ENCODE data around the gene PLBD1.

The PLBD1 gene

DNA sequence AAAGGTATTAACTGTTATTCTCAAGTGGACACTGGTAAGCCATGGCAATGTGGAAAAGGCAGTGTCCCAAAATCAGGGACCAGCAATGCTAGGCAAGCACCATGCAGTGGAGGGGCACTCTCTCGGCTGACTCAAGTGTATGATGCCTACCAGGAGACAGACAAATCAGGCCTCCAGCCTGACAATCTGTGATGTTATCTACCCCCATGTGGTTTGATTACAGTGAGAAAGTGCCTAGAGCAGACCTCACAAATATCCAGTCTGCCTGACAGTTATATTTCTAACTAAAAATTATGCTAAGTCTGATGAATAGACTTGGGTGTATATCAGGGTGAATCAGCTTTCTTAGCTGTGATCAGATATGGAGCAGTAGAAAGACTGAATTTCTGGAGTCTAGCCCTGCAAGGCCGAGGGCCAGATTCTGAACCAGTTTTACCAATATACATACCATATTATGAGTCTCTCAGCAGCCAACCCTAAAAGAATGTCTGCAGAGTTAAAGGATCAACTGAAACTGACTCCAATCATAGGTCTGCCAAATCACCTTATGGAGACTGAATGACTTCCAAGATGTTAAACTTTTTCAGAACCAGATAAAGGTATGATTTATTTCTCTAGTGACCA is 3.2 kb downstream of the PLBD1 start:
- no peak for DNase-seq (ENCODE audit: low read depth)
- H3K4me3 ChIP-seq (ENCODE audit: low read depth, low read length) = no peak overlapping the region
- TF ChIP-seq MYC (IDR thresholded peaks at IDR 0.05; ENCODE audit: low read depth, low read length) (no peak), POLR2A (IDR thresholded peaks at IDR 0.05; ENCODE audit: extremely low read depth, insufficient read length) (no peak)
- TF ChIP-seq, protein P1, sequence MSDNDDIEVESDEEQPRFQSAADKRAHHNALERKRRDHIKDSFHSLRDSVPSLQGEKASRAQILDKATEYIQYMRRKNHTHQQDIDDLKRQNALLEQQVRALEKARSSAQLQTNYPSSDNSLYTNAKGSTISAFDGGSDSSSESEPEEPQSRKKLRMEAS (IDR thresholded peaks at IDR 0.05; ENCODE audit: low read depth, low read length) = no peak
- TF ChIP-seq, protein P2, sequence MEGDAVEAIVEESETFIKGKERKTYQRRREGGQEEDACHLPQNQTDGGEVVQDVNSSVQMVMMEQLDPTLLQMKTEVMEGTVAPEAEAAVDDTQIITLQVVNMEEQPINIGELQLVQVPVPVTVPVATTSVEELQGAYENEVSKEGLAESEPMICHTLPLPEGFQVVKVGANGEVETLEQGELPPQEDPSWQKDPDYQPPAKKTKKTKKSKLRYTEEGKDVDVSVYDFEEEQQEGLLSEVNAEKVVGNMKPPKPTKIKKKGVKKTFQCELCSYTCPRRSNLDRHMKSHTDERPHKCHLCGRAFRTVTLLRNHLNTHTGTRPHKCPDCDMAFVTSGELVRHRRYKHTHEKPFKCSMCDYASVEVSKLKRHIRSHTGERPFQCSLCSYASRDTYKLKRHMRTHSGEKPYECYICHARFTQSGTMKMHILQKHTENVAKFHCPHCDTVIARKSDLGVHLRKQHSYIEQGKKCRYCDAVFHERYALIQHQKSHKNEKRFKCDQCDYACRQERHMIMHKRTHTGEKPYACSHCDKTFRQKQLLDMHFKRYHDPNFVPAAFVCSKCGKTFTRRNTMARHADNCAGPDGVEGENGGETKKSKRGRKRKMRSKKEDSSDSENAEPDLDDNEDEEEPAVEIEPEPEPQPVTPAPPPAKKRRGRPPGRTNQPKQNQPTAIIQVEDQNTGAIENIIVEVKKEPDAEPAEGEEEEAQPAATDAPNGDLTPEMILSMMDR (IDR thresholded peaks at IDR 0.05; ENCODE audit: low read depth, low read length) = no peak

DNA sequence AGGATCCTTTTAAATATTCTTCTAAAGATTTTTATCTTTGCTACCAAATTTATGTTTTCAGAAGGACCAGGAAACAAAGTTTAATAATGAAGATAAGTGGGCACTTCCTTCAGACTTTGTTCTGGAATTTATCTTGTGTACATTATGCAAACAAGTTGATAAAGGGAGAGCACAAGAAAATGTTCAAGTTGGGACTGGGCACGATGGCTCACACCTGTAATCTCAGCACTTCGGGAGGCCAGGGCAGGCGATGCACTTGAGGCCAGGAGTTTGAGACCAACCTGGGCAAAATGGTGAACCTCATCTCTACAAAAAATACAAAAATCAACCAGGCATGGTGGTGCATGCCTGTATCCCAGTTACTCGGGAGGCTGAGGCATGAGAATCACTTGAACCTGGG is 4.6 kb downstream of the PLBD1 start:
- H3K4me3 ChIP-seq (ENCODE audit: low read depth, low read length) = no peak overlapping the region
- no peak for DNase-seq (ENCODE audit: low read depth)
- no peak for TF ChIP-seq MYC (IDR thresholded peaks at IDR 0.05; ENCODE audit: low read depth, low read length)
- TF ChIP-seq, protein P2 (IDR thresholded peaks at IDR 0.05; ENCODE audit: low read depth, low read length) = no peak
- no peak for TF ChIP-seq POLR2A (IDR thresholded peaks at IDR 0.05; ENCODE audit: extremely low read depth, insufficient read length)
- TF ChIP-seq, protein P1 (IDR thresholded peaks at IDR 0.05; ENCODE audit: low read depth, low read length) = no peak

DNA sequence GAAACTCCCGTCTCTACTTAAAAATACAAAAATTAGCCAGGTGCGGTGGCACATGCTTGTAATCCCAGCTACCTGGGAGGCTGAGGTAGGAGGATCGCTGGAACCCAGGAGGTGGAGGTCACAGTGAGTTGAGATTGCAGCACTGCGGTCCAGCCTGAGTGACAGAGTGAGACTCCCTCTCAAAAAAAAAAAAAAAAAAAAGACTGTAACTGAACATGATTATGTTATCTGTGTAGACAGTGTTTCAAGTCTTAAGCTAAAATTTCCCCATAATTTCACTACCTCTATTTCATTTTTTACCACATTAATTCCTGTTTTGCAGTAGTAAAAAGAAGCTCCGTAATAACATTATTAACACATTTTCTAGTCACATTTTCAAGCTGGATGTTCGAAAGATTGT is 5.4 kb downstream of the PLBD1 start:
- no peak for DNase-seq (ENCODE audit: low read depth)
- TF ChIP-seq, protein P2 (IDR thresholded peaks at IDR 0.05; ENCODE audit: low read depth, low read length) = no peak
- TF ChIP-seq POLR2A (IDR thresholded peaks at IDR 0.05; ENCODE audit: extremely low read depth, insufficient read length) (no peak), MYC (IDR thresholded peaks at IDR 0.05; ENCODE audit: low read depth, low read length) (no peak)
- TF ChIP-seq, protein P1 (IDR thresholded peaks at IDR 0.05; ENCODE audit: low read depth, low read length) = no peak
- H3K4me3 ChIP-seq (ENCODE audit: low read depth, low read length) = no peak overlapping the region

DNA sequence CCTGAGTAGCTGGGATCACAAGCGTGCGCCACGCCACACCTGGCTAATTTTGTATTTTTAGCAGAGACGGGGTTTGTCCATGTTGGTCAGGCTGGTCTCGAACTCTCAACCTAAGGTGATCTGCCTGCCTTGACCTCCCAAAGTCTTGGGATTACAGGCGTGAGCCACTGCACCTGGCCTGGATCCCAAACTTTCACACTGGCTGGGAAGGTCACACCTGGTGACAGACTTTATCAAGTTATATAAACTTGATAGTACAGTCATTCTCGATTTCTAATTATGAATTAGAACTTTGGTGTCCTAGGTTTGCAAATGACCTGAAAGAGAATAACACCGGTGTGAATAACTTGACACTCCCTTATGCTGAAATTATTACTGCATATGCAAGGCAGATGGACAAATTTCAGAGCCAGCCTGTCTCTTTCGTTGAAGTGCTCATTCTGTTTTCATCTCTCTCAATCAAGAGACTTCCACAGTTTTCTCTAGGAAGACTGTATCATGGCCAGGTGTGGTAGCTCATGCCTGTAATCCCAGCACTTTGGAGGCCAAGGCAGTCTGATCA is 5.9 kb downstream of the PLBD1 start:
- no peak for DNase-seq (ENCODE audit: low read depth)
- TF ChIP-seq, protein P2 (IDR thresholded peaks at IDR 0.05; ENCODE audit: low read depth, low read length) = no peak
- TF ChIP-seq, protein P1 (IDR thresholded peaks at IDR 0.05; ENCODE audit: low read depth, low read length) = no peak
- TF ChIP-seq POLR2A (IDR thresholded peaks at IDR 0.05; ENCODE audit: extremely low read depth, insufficient read length) (no peak), MYC (IDR thresholded peaks at IDR 0.05; ENCODE audit: low read depth, low read length) (no peak)
- no peak overlapping the region for H3K4me3 ChIP-seq (ENCODE audit: low read depth, low read length)

DNA sequence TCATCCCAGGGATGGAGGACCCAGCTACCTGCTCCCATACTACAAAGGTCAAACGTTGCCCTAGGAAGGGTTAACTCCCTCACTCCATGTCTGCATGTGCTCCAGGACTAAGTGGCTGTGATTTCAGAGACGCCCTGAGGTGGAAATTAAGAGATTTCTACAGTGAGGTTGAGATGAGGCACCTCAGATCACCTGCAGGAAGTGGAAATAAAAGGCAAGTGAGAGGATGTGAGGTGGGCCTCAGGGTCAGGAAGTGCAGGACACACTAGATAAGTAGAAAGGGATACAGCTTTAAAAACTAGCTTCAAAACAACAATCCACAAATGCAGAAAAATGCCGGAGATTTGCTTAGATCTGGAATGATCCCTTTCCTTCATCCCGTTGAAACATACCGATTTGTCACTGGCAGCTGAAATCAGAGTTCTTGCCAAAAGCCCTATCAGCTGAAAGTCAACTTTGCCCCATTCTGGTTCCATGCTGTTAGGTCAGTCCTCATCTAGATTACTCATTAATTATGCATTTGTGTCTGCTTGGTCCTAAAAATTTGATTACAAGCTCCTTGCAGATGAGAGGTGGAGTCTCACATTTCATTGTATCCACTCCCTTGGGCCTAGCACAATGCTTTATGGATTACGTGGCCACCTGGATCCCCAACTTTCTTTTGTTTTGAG is 6.6 kb downstream of the PLBD1 start:
- no peak for DNase-seq (ENCODE audit: low read depth)
- TF ChIP-seq MYC (IDR thresholded peaks at IDR 0.05; ENCODE audit: low read depth, low read length) (no peak), POLR2A (IDR thresholded peaks at IDR 0.05; ENCODE audit: extremely low read depth, insufficient read length) (no peak)
- TF ChIP-seq, protein P1 (IDR thresholded peaks at IDR 0.05; ENCODE audit: low read depth, low read length) = no peak
- TF ChIP-seq, protein P2 (IDR thresholded peaks at IDR 0.05; ENCODE audit: low read depth, low read length) = no peak
- no peak overlapping the region for H3K4me3 ChIP-seq (ENCODE audit: low read depth, low read length)

Measured in NB4 (cell line).